B cell (primary cell): ENCODE results near the gene LAPTM4A.

Experiments used
- EZH2 ChIP-seq: IDR thresholded peaks from 2 replicates; pipeline ENCODE4 v1.6.1; 2012; ENCODE audit warnings: borderline replicate concordance, low read depth, mild to moderate bottlenecking, moderate library complexity, low read length; ENCODE audit not compliant: insufficient read depth, poor library complexity, severe bottlenecking
- TF ChIP-seq, protein P1 (sequence below): fragments of 200-600 bp; IDR thresholded peaks from one replicate; pipeline ENCODE4 v1.8.0; 2022; ENCODE audit warnings: antibody characterized with exemption, mild to moderate bottlenecking

DNA sequence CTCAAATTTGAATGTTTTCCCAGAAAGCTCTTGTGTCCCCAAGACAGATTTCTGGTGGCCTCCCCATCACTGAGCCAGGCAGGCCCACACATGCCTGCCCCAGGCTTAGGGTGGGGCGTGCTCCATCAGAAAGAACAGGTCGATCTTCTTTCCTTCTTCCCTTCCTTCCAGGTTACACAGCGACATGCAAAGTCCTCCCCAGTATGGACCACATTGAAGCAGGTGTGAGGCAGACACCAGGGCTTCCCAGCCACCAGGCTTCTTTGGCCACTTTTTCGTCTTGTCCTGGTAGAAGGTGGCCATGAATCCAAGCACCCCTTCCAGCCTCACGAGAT, 41.4 kb upstream of the LAPTM4A start:
- TF ChIP-seq, protein P1, sequence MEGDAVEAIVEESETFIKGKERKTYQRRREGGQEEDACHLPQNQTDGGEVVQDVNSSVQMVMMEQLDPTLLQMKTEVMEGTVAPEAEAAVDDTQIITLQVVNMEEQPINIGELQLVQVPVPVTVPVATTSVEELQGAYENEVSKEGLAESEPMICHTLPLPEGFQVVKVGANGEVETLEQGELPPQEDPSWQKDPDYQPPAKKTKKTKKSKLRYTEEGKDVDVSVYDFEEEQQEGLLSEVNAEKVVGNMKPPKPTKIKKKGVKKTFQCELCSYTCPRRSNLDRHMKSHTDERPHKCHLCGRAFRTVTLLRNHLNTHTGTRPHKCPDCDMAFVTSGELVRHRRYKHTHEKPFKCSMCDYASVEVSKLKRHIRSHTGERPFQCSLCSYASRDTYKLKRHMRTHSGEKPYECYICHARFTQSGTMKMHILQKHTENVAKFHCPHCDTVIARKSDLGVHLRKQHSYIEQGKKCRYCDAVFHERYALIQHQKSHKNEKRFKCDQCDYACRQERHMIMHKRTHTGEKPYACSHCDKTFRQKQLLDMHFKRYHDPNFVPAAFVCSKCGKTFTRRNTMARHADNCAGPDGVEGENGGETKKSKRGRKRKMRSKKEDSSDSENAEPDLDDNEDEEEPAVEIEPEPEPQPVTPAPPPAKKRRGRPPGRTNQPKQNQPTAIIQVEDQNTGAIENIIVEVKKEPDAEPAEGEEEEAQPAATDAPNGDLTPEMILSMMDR = no peak
- TF ChIP-seq EZH2 = no peak
